C4-2B (cell line): ENCODE results near the gene KLHL14.

Experiments
- CTCF ChIP-seq: fragments of 450-650 bp; conservative IDR thresholded peaks from 2 replicates; pipeline ENCODE4 v1.5.1; 2017; ENCODE audit warnings: mild to moderate bottlenecking
- ZFX ChIP-seq: fragments of 450-650 bp; IDR thresholded peaks from 2 replicates; pipeline ENCODE4 v1.6.1; 2017

GRCh38 chr18:32815881-32816280 is 43.1 kb upstream of the KLHL14 start:
- no peak for TF ChIP-seq CTCF
- no peak for TF ChIP-seq ZFX
